A549 (cell line): ENCODE measurements around the gene RAD51. TPM values are rescaled to one million over a fixed set of nuclear protein-coding genes. Genes with fewer than 3 reads are reported as not detected.

Experiments
- ATAC-seq, 2 experiments: fragments of 200-7000 bp in 1 of 2; fragments of >200 bp in 1 of 2; cut with Nextera tagmentation in 1 of 2; cut with Tn5 transposase in 1 of 2; 3 replicates each; pipeline versions ENCODE4 v1.8.0 to v1.9.1; 2018 to 2020; ENCODE audit warnings: mild to moderate bottlenecking in 1 of 2, moderate library complexity in 1 of 2
- CTCF ChIA-PET: fragments of 300-600 bp; sonication (Branson Sonifier 250); formaldehyde crosslinking; extraction: SDS; loops from one replicate; lab custom pipeline; 2021; ENCODE audit warnings: antibody characterized with exemption, inconsistent platforms; lab: Yijun Ruan, JAX
- POLR2A ChIA-PET: fragments of 350-600 bp; formaldehyde crosslinking; extraction: SDS; loops from one replicate; lab custom pipeline; 2021; ENCODE audit warnings: antibody characterized with exemption, inconsistent platforms; lab: Yijun Ruan, JAX
- DNase-seq, 2 experiments: peaks; one replicate each; pipeline versions ENCODE4 v3.0.0 to v3.0.0-alpha.2; 2011 to 2016; ENCODE audit warnings: low read depth in 1 of 2, low spot score in 1 of 2
- FAIRE-seq: peaks from 2 replicates; lab custom pipeline; 2011; peaks lifted over from hg19 to GRCh38; lab: Jason Lieb, UNC
- H3K27ac ChIP-seq, 2 experiments: fragments of >200 bp; sonication (Bioruptor Twin); formaldehyde crosslinking; 3 replicates each; pipeline ENCODE4 v1.5.1; 2016 to 2017
- H3K4me1 ChIP-seq: fragments of >200 bp; sonication (Bioruptor Twin); formaldehyde crosslinking; 3 replicates; pipeline ENCODE4 v1.6.1; 2016
- H3K4me2 ChIP-seq: fragments of >200 bp; sonication (Bioruptor Twin); formaldehyde crosslinking; 3 replicates; pipeline ENCODE4 v1.6.1; 2016
- H3K4me3 ChIP-seq: fragments of >200 bp; sonication (Bioruptor Twin); formaldehyde crosslinking; 3 replicates; pipeline ENCODE4 v1.5.1; 2016
- H3K9me3 ChIP-seq: fragments of >200 bp; sonication (Bioruptor Twin); formaldehyde crosslinking; 3 replicates; pipeline ENCODE4 v1.6.1; 2016
- CHD2 ChIP-seq: fragments of 150-350 bp; IDR thresholded peaks from 2 replicates; pipeline ENCODE4 v1.6.1; 2014; ENCODE audit warnings: low read length; ENCODE audit not compliant: partially characterized antibody
- CTCF ChIP-seq: fragments of >200 bp; sonication (Bioruptor Twin); formaldehyde crosslinking; IDR thresholded peaks from 3 replicates; pipeline ENCODE4 v1.5.1; 2016
- EP300 ChIP-seq, 2 experiments: fragments of >200 bp; sonication (Bioruptor Twin); formaldehyde crosslinking; IDR thresholded peaks; 2 replicates in 1 of 2; 3 replicates in 1 of 2; pipeline ENCODE4 v1.6.1; 2016 to 2017
- FOSB ChIP-seq: fragments of 250-450 bp; sonication (Bioruptor Pico); IDR thresholded peaks from 2 replicates; pipeline ENCODE4 v1.5.0; 2020; ENCODE audit warnings: mild to moderate bottlenecking, moderate library complexity
- HEYL ChIP-seq: fragments of 250-450 bp; sonication (Bioruptor Pico); IDR thresholded peaks from 2 replicates; pipeline ENCODE4 v1.8.0; 2021; ENCODE audit warnings: mild to moderate bottlenecking, moderate library complexity
- HMGXB4 ChIP-seq: fragments of 250-450 bp; sonication (Bioruptor Pico); IDR thresholded peaks from 2 replicates; pipeline ENCODE4 v1.5.0; 2021; ENCODE audit warnings: mild to moderate bottlenecking, moderate library complexity, borderline replicate concordance
- HOXA7 ChIP-seq: fragments of 250-450 bp; sonication (Bioruptor Pico); IDR thresholded peaks from 2 replicates; pipeline ENCODE4 v1.5.0; 2020; ENCODE audit warnings: mild to moderate bottlenecking, moderate library complexity
- HOXB13 ChIP-seq: fragments of 250-450 bp; sonication (Bioruptor Pico); IDR thresholded peaks from 2 replicates; pipeline ENCODE4 v1.5.0; 2020; ENCODE audit warnings: low read depth, mild to moderate bottlenecking, moderate library complexity
- JUNB ChIP-seq: fragments of >200 bp; sonication (Bioruptor Twin); formaldehyde crosslinking; IDR thresholded peaks from 2 replicates; pipeline ENCODE4 v1.6.1; 2016
- MAZ ChIP-seq: fragments of 150-350 bp; IDR thresholded peaks from 2 replicates; pipeline ENCODE4 v1.6.1; 2014; ENCODE audit warnings: antibody characterized with exemption, low read depth, low read length, borderline replicate concordance
- POLR2A ChIP-seq: IDR thresholded peaks from 2 replicates; pipeline ENCODE4 v1.6.1; 2012; ENCODE audit warnings: mild to moderate bottlenecking, low read length
- RNF2 ChIP-seq: fragments of 200-600 bp; sonication (generic); IDR thresholded peaks from 2 replicates; pipeline ENCODE4 v1.6.1; 2016; ENCODE audit warnings: low read depth, mild to moderate bottlenecking, antibody characterized with exemption, moderate library complexity, borderline replicate concordance
- SREBF2 ChIP-seq: fragments of 450-650 bp; IDR thresholded peaks from 2 replicates; pipeline ENCODE4 v1.6.1; 2014; ENCODE audit warnings: mild to moderate bottlenecking, moderate library complexity
- ZC3H11A ChIP-seq: fragments of 450-650 bp; IDR thresholded peaks from 2 replicates; pipeline ENCODE4 v1.6.1; 2014; ENCODE audit warnings: antibody characterized with exemption, mild to moderate bottlenecking
- ZFP36 ChIP-seq: fragments of 450-650 bp; IDR thresholded peaks from 2 replicates; pipeline ENCODE4 v1.6.1; 2014; ENCODE audit warnings: borderline replicate concordance; ENCODE audit not compliant: partially characterized antibody
- ZNF302 ChIP-seq: fragments of 250-450 bp; sonication (Bioruptor Pico); IDR thresholded peaks from 2 replicates; pipeline ENCODE4 v1.9.0; 2021; ENCODE audit warnings: inconsistent platforms, mild to moderate bottlenecking, moderate library complexity
- WGBS: methylation state at CpG from one replicate; pipeline ENCODE4 v1.1.6; 2017; ENCODE audit errors: missing lambda C conversion rate; 5-methylcytosine and 5-hydroxymethylcytosine counted together
- polyA plus RNA-seq, 4 experiments: library from polyadenylated mRNA; depleted of rRNA in 3 of 4; stranded (reverse); fragments of >200 nt; fragmentation: RNase III in 1 of 4; extraction: RNeasy Plus Mini Kit Qiagen cat#74134 plus additional on column Dnase treatment in 1 of 4; gene quantifications; 2 replicates in 3 of 4; 3 replicates in 1 of 4; pipeline ENCODE4 v1.2.3, GENCODE V29; 2011 to 2017
- TF ChIP-seq, protein P1 (sequence below): IDR thresholded peaks from 2 replicates; pipeline ENCODE4 v1.6.1; 2012
- TF ChIP-seq, protein P2 (sequence below): fragments of >200 bp; sonication (Bioruptor Twin); formaldehyde crosslinking; IDR thresholded peaks from 2 replicates; pipeline ENCODE4 v1.6.1; 2016
- TF ChIP-seq, protein P3 (sequence below): fragments of 250-450 bp; sonication (Bioruptor Pico); IDR thresholded peaks from 2 replicates; pipeline ENCODE4 v1.5.0; 2020; ENCODE audit warnings: low read depth, mild to moderate bottlenecking, moderate library complexity

RAD51 gene
- polyA plus RNA-seq, 2 of the 4 experiments (the other 2 are of a cell fraction), result 12.9 to 14.4 TPM

DNA sequence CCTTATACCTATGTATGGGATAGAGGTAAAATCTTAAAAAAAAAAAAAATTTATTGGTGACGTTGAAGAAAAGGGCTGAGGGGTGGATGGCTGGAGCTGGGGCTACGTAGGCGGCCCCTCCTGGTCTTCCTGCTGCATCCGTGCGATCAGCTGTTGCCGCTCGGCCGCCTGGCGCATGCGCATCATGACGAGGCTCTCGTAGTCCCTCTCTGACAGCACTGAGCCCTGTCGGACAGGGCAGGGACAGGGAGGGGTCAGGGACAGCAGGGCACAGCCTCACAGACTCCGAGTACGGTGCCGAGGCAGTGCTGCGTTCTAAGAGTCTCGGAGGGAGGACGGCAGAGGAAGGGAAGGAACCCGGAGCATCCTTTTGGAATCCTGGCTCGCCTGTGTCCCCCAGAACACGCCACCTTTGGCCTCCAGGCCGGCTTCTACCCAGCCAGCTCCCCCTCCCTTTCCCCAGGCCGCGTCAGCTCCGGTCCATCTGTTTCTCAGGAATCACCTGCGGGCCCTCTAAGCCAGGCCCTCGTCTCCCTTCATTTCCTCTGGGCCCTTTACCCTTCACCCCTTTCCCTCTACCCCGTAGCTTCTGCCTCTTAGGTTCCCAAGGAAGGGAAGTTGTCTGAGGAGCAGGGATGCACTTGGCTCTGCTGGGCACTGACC, 73.0 kb downstream of the RAD51 start:
- ChIA-PET POLR2A (no interaction called here), CTCF (interaction anchor here (0.6 to 6.1 kb wide), 7 partner anchors 9 to 90 kb away, joined by 3 to 40 read pairs (median 6); no protein-coding TSS in a partner anchor)
- DNase-seq (no peak), FAIRE-seq (no peak), ATAC-seq (no peak)
- Histone ChIP-seq H3K4me1 (peaks cover 14% of the 10 kb centered on the region; the same call in 2 of the 3 replicates), H3K4me3 (no peak overlapping the region), H3K4me2 (no peak overlapping the region), H3K9me3 (no peaks in the 10 kb centered on the region), H3K27ac (no peak overlapping the region)
- WGBS, result 95% methylated on average over 27 of the region's 29 CpGs
- TF ChIP-seq FOSB (CRISPR knock-in tag) (no peak), HMGXB4 (CRISPR knock-in tag) (no peak), ZNF302 (CRISPR knock-in tag) (no peak), CTCF (no peak), ZFP36 (no peak), POLR2A (no peak), JUNB (no peak), HEYL (CRISPR knock-in tag) (no peak)
- TF ChIP-seq, protein P1, sequence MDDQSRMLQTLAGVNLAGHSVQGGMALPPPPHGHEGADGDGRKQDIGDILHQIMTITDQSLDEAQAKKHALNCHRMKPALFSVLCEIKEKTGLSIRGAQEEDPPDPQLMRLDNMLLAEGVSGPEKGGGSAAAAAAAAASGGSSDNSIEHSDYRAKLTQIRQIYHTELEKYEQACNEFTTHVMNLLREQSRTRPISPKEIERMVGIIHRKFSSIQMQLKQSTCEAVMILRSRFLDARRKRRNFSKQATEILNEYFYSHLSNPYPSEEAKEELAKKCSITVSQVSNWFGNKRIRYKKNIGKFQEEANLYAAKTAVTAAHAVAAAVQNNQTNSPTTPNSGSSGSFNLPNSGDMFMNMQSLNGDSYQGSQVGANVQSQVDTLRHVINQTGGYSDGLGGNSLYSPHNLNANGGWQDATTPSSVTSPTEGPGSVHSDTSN, result no peak

DNA sequence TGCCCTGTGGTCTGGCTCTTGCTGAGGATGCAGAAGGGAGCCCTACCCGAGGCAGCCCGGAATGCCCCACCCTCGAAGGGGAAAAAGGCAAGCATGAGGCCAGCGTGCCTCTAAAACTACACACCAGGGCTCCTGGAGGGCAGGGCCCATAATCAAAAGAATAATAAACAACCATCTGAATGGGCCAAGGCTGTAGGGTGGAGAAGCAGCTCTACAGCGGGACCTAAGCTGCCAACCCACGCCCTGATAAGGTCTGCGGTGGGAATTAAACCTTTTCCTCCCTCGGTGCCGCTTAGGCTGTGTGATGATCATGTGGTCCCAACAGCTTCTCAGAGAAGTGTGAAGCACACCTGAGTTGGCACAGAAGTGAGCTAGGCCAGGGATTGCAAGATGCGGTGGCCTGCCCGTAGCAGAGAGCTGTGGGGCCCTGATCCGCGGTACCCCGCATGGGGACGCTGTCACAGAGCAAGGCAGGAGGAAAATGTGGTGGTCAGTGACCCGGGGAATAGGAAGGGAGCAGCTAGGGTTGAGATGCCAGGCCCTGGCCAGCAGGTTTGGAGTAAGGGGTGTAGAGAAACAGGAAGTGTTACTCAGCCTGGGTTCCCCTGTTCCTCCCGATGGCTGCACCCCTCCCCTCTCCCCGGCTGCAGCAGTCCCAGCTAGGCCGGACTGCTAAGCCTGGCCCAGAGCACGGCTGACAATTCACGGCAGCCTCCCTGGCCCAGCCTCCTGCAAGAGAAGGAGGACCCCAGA, 73.7 kb downstream of the RAD51 start:
- Histone ChIP-seq H3K4me1 (peaks cover 14% of the 10 kb centered on the region; the same call in 2 of the 3 replicates), H3K4me2 (no peak overlapping the region), H3K9me3 (no peaks in the 10 kb centered on the region), H3K4me3 (no peak overlapping the region), H3K27ac (no peak overlapping the region)
- DNase-seq (no peak), ATAC-seq (no peak), FAIRE-seq (no peak)
- TF ChIP-seq HOXB13 (CRISPR knock-in tag) (no peak), MAZ (no peak), CHD2 (no peak), ZC3H11A (no peak), HMGXB4 (CRISPR knock-in tag) (no peak), ZNF302 (CRISPR knock-in tag) (no peak), EP300 (IDR thresholded peaks at IDR 0.05) (no peak), HOXA7 (no peak), SREBF2 (no peak), RNF2 (no peak)
- TF ChIP-seq, protein P2, sequence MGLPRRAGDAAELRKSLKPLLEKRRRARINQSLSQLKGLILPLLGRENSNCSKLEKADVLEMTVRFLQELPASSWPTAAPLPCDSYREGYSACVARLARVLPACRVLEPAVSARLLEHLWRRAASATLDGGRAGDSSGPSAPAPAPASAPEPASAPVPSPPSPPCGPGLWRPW, result no peak
- TF ChIP-seq, protein P3, sequence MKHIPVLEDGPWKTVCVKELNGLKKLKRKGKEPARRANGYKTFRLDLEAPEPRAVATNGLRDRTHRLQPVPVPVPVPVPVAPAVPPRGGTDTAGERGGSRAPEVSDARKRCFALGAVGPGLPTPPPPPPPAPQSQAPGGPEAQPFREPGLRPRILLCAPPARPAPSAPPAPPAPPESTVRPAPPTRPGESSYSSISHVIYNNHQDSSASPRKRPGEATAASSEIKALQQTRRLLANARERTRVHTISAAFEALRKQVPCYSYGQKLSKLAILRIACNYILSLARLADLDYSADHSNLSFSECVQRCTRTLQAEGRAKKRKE, result no peak
- POLR2A ChIA-PET, result no interaction called here
- CTCF ChIA-PET, result interaction anchor here (0.6 to 6.1 kb wide), 6 partner anchors 9 to 91 kb away, joined by 3 to 40 read pairs (median 6); no protein-coding TSS in a partner anchor
- WGBS, result 87% methylated on average over 17 of the region's 21 CpGs
